Mucosa of descending colon (tissue), 3 donors: ENCODE data around the gene MPRIP. TPM values are rescaled to one million over a fixed set of nuclear protein-coding genes. Genes with fewer than 3 reads are reported as not detected.

ENCODE experiments used
- ATAC-seq: fragments of 200-7000 bp; cut with Tn5 transposase; one replicate; pipeline ENCODE4 v1.9.1; 2020; ENCODE audit warnings: mild to moderate bottlenecking, moderate library complexity
- DNase-seq, 3 donors: peaks; one replicate each; pipeline ENCODE4 v3.0.0-alpha.2; 2020
- H3K36me3 ChIP-seq: fragments of 200-600 bp; one replicate; pipeline ENCODE4 v1.8.0; 2021; ENCODE audit warnings: low read depth, mild to moderate bottlenecking
- H3K4me1 ChIP-seq: fragments of 200-600 bp; one replicate; pipeline ENCODE4 v1.8.0; 2021; ENCODE audit warnings: low read depth, mild to moderate bottlenecking
- H3K4me3 ChIP-seq: fragments of 200-600 bp; one replicate; pipeline ENCODE4 v1.8.0; 2021; ENCODE audit warnings: mild to moderate bottlenecking
- H3K9me3 ChIP-seq: fragments of 200-600 bp; one replicate; pipeline ENCODE4 v1.8.0; 2021; ENCODE audit warnings: mild to moderate bottlenecking
- CTCF ChIP-seq: fragments of 200-600 bp; IDR thresholded peaks from one replicate; pipeline ENCODE4 v1.8.0; 2022; ENCODE audit warnings: antibody characterized with exemption, mild to moderate bottlenecking
- intact Hi-C, 2 donors: fragments of 100-400 bp; cut with DNase I in 1 of 2; cut with micrococcal nuclease in 1 of 2; formaldehyde crosslinking; loops; one replicate each; pipeline versions ENCODE4 v1.11.0 to v1.11.1; 2022; cut with DNase I, micrococcal nuclease
- total RNA-seq, 3 donors: library from RNA; stranded (reverse); fragmentation: NEBNext Ultra II Directional in 2 of 3; extraction: Animal tissue kit (Norgen Biotek cat#: 25700) in 2 of 3; gene quantifications; one replicate each; pipeline versions ENCODE4 v1.2.1 to v1.2.4, GENCODE V29; 2021 to 2023
- donor health status: DM: no; HTN: no; CAD: no; lungs with moderate emphysema.
- donor health status: DM: no; HTN: no; CAD: no.
- donor health status: DM: no; HTN: yes; CAD: no.

MPRIP gene
- total RNA-seq, 3 donors from 2014 or later, result 150 to 249 (median 231) TPM

- TF ChIP-seq CTCF, result no peak
- Histone ChIP-seq H3K36me3 (no peaks in the 10 kb centered on the region), H3K4me3 (no peak overlapping the region), H3K9me3 (no peaks in the 10 kb centered on the region), H3K4me1 (peaks cover 23% of the 10 kb centered on the region)
- ATAC-seq (no peak), DNase-seq (peak in 2 of 3 donors; percentile 16 to 20)
- intact Hi-C loops, result no loop called here
These were observed 16.6 kb upstream of the MPRIP start for GRCh38 chr17:17025621-17026020.

GRCh38 chr17:17026163-17026562 lies 16.1 kb upstream of the MPRIP start:
- ATAC-seq (no peak), DNase-seq (peak in 2 of 3 donors; percentile 9 to 10)
- Histone ChIP-seq H3K36me3 (no peaks in the 10 kb centered on the region), H3K4me3 (no peak overlapping the region), H3K4me1 (peaks cover 19% of the 10 kb centered on the region), H3K9me3 (no peaks in the 10 kb centered on the region)
- intact Hi-C loops, result no loop called here
- no peak for TF ChIP-seq CTCF

GRCh38 chr17:17027442-17028058 lies 14.7 kb upstream of the MPRIP start:
- intact Hi-C loops, result no loop called here
- DNase-seq (peak in 2 of 3 donors; percentile 12 to 23), ATAC-seq (peak; percentile 18)
- H3K4me3 ChIP-seq, result no peak overlapping the region
- no peaks in the 10 kb centered on the region for H3K36me3 ChIP-seq
- no peaks in the 10 kb centered on the region for H3K9me3 ChIP-seq
- H3K4me1 ChIP-seq, result peaks cover 14% of the 10 kb centered on the region
- TF ChIP-seq CTCF, result no peak

- DNase-seq (peak; percentile 95 to 96 (median 95)), ATAC-seq (peak; percentile 97)
- Histone ChIP-seq H3K9me3 (no peaks in the 10 kb centered on the region), H3K4me3 (no peak overlapping the region), H3K36me3 (no peaks in the 10 kb centered on the region), H3K4me1 (peaks cover 14% of the 10 kb centered on the region)
- TF ChIP-seq CTCF, result no peak
- intact Hi-C loops, result no loop called here
These were observed 14.0 kb upstream of the MPRIP start for GRCh38 chr17:17028059-17028877.

GRCh38 chr17:17028878-17029535 lies 13.2 kb upstream of the MPRIP start:
- Histone ChIP-seq H3K4me1 (peaks cover 14% of the 10 kb centered on the region), H3K9me3 (no peaks in the 10 kb centered on the region), H3K36me3 (no peaks in the 10 kb centered on the region), H3K4me3 (no peak overlapping the region)
- DNase-seq, result peak in 2 of 3 donors; percentile 33 to 40
- no peak for ATAC-seq
- intact Hi-C loops, result no loop called here
- no peak for TF ChIP-seq CTCF
